NCI-H187 treated with DMSO at 0.1 percent for 48 hours (cell line): ENCODE results near the gene SPNS1.
"Not testable (repeated sequence)": the region's sequence is repeated elsewhere in the genome, so short reads cannot be mapped to it uniquely, and the experiment has no call there.

Experiments used
- DNase-seq: peaks from one replicate; lab custom pipeline; 2025; lab: John Stamatoyannopoulos, UW

SPNS1 gene

DNA sequence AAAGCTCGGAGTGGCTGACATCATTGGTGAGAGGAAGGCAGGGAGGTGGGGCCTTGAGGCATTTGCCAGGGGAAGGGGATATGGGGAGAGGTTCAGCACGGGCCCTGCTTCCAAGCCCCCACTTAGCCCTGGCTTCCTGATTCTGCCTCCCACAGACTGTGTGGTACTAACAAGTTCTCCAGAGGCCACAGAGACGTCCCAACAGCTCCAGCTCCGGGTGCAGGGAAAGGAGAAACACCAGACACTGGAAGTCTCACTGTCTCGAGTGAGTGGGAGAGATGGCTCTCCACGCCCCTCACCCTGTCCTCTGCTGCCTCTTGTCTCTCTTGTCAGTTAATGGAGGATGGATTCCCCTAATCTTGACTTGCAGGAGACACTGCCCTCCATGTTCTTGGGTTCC, 15.7 kb upstream of the SPNS1 start:
- DNase-seq, result no peak

DNA sequence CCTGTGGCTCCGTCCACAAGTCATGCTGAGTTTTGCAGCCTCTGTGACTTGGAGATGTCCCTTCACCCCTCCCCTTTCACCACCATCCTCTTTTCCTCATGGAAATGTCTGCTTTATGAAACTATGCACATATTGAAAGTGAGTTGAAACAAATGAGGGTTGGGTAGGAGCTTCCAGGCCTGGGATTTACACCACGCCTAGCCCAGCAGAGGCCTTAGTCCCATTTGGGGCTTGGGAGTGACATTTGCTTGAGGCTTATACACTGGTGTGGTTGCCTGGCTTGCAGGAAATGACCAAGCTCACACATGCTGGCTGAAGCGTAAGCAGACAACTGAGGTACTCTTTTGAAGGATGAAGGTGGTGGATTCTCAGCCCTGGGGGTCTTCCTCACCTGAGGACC, 10.5 kb upstream of the SPNS1 start:
- DNase-seq, result no peak

DNA sequence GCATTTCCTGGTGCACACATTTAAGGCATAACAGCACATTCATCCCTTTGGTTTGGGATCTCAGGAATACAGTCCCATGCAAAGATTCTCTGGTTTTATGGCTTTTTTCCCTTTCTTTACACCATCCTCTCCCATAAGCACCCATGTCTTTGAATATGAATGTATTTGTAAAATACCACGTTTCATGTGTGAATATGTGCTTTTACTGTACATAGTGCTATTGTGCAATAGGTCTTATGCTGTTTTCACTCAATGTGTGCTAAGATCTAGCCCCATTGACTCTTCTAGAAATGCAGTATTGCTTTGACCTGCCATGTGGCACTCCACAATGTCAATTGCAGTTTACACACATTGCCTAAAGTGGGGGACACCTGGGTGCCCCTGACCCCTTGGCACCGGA, 10.1 kb upstream of the SPNS1 start:
- no peak for DNase-seq

DNA sequence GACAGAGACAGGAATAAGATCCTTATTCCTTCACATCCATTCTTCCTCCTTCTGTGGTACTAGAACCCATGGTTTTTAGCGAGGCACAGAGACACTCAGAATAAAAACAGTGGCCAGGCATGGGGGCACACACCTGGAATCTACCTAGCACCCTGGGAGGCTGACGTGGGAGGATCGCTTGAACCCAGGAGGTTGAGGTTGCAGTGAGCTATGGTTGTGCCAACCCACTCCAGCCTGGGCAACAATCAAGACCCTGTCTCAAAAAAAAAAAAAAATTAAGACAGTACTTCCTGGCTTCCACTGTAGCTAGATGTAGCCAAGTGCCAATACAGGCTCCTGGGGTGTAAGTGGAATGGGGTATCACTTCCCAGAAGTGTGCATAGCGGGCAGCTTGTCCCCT, 7.4 kb upstream of the SPNS1 start:
- DNase-seq, result no peak

DNA sequence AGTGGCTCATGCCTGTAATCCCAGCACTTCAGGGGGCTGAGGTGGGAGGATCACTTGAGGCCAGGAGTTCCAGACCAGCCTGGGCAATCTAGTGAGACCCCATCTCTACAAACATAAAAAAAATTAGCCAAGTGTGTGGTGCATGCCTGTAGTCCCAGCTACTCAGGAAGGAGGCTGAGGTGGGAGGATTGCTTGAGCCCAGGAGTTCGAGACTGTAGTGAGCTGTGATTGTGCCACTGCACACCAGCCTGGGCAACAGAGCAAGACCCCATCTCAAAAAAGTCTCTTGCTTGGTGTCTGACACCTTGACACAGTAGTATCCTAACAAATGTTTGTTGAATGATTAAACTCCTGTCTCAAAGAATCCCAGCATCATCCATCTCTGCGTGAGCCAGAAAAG, 4.9 kb upstream of the SPNS1 start:
- not testable (repeated sequence) for DNase-seq

DNA sequence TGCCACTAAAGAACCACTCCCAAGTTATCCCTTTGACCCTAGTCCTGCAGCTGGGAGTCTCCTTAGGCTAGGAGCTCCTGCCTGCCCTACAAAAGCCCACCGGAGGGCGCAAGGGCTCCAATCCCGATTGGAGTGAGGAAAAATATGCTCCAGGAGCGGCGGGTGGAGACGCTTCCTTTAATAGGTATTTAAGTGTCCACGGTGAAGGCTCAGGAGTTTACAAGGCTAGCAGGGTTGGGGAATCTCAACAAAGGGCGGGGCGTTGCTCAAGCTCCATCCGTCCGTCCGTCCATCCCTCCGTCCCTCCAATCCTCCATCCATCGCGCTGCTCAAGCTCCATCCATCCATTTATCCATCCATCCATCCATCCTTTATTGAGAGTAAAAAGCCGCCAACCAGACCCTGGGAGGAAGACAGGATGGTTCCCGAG, 556 bp upstream of the SPNS1 start:
- DNase-seq, result no peak

DNA sequence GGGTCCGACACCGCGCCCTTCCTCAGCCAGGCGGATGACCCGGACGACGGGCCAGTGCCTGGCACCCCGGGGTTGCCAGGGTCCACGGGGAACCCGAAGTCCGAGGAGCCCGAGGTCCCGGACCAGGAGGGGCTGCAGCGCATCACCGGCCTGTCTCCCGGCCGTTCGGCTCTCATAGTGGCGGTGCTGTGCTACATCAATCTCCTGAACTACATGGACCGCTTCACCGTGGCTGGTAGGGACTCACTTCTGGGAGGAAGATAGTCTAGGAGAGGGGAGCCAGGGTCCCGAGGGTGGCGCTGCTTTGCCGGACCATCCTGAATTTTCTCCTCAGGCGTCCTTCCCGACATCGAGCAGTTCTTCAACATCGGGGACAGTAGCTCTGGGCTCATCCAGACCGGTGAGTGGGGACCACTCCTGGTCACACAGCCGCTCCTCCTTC, 601 bp downstream of the SPNS1 start:
- no peak for DNase-seq

DNA sequence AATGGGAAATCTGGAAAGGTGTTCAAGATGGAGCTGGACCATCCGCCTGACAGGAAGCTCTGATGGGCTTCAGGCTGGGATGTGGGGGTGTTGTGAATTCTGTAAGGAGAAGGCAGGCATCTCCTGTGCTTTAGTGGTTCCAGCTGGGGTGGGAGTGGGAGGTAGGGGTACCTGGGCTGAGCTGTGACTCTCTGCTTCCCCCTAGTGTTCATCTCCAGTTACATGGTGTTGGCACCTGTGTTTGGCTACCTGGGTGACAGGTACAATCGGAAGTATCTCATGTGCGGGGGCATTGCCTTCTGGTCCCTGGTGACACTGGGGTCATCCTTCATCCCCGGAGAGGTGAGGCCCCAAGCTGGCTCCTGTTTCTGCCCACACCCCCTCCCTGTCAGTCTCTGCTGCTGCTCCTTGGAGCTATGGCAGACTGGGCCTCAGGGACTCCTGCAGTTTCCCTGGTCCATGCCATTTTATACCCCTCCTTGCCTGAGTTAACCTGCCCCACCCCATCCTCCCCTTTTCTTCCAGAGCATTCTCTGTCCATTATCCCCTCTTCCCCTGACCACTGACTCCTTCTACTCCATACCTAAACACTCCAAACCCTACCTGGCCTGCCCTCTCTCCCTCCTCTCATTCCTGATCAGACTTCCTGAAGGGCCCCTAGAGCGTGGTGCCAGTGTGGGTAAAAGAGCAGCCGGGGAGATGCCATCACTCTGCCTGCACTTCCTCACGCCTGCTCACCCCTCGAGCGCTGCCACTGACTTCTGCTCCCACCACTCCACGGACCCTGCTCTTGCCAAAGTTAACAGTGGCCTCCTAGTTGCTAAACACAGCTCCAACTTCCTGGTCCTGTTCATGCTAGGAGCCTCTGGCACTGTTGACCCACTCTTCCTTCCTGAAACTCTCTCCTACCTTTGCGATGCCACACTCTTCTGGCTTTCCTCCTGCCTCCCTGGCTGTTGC, 3.4 kb downstream of the SPNS1 start:
- no peak for DNase-seq

DNA sequence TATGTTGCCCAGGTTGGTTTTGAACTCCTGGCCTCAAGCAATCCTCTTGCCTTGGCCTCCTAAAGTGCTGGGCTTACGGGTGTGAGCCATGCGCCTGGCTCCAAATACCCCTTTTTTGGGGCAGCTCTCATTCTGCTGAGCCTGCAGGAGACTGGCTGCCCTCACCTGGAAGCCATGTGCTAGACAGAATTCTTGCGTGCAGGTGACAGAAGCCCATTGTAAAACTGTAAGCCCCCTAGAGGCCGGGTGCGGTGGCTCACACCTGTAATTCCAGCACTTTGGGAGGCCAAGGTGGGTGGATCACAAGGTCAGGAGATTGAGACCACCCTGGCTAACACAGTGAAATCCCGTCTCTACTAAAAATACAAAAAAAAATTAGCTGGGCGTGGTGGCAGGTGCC, 5.8 kb downstream of the SPNS1 start:
- DNase-seq, result not testable (repeated sequence)

DNA sequence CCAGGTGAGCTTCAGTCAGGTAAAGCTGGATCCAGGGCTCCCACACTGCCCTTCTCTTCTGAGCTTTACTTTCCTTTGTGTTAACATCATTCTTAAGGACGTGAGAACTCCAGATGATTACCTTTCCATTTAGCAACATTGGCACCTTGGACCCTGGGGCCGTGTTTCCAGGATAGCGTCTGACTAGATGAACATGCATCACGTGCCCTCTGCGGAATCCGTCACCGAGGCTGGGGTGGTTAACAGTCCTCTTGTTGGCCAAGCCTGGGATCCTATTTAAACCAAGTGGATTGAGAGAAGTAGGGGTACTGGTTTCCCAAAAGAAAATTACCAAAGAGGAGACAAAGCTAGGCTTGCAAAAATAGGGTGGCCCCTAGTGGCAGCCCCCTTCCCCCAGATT, 6.4 kb downstream of the SPNS1 start:
- no peak for DNase-seq

DNA sequence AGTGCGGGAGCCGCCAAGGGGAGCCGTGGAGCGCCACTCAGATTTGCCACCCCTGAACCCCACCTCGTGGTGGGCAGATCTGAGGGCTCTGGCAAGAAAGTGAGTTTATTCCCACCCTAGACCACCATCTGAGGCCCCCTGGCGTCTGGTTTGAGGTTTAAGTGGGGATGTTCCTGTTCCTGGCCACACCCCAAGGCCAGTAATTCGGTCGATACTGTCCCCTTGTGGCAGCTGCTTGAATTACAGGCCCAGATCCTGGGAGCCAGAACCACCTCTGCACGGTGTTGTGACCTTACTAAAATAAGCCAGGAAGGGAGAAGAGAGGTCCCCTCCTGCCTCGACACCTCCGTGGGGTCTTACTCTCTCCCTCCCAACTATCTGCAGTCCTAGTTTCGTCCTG, 6.9 kb downstream of the SPNS1 start:
- no peak for DNase-seq

DNA sequence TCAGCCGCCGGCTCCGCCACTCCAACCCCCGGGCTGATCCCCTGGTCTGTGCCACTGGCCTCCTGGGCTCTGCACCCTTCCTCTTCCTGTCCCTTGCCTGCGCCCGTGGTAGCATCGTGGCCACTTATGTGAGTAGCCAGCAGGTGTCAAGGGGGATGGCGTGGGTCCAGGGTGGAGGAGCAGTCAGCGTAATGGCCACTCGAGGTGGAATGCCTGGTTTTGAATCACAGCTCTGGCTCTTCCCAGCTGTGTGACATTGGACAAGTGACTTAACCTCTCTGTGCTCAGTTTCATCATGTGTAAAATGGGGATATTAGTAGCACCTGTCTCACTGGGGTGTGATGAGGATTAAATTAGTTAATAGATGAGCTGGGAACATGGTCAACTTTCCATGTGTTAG, 7.8 kb downstream of the SPNS1 start:
- no peak for DNase-seq

DNA sequence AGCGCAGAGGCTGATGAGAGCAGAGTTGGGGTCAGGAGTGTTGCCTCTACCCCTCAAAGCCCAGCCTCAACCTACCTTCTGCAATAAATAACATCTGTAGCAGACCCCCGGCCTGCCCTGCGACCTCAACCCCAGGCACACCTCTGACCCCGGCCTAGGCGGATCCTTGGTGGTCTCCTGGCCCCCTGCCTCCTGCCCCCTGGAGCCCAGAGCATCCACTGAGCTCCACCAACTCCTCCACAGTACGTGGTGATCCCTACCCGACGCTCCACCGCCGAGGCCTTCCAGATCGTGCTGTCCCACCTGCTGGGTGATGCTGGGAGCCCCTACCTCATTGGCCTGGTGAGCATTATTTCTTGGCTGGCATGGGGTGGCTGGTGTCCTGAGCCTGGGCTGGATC, 8.4 kb downstream of the SPNS1 start:
- no peak for DNase-seq

DNA sequence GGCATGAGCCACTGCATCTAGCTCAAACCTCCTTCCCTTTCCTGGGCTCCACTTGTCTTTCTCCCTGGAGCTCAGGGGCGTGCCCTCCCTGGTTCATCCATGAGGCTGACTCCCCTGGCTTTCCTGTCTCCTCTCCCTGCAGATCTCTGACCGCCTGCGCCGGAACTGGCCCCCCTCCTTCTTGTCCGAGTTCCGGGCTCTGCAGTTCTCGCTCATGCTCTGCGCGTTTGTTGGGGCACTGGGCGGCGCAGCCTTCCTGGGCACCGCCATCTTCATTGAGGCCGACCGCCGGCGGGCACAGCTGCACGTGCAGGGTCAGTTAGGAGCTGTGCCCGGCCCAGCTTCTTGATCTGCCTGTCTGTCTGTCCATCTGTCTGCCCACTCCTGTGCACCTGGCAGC, 9.1 kb downstream of the SPNS1 start:
- no peak for DNase-seq

DNA sequence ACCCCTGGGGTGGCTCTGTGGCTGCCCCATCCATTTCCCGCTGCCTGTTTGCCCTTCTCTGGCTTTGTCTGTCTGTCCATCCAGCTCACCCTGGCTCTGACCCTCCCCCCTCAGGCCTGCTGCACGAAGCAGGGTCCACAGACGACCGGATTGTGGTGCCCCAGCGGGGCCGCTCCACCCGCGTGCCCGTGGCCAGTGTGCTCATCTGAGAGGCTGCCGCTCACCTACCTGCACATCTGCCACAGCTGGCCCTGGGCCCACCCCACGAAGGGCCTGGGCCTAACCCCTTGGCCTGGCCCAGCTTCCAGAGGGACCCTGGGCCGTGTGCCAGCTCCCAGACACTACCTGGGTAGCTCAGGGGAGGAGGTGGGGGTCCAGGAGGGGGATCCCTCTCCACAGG, 9.5 kb downstream of the SPNS1 start:
- DNase-seq, result no peak

DNA sequence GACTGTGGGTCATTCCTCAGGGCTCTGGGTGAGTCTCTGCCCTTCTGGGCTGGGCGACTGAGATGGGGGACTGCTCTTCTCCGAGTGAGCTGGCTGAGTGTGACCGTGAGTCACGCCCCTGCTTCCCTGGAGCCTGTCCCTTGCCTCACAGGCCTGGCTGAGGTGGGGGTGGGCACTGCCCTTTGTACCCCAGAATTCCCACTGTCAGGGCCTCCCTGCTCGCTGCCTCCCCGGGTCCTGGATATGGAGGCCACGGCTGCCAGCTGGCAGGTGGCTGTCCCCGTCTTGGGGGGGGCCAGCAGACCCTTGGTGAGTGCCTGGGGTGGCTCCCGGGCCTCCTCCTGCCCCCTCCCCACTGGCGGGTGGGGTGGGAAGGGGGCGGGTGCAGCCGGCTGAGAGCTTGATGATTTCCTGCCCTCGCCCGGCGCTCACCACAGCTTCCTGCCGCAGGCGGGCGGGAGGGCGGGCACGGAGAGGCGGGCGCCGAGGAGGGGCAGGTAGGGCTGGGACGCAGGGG, 10.1 kb downstream of the SPNS1 start, which contains the start of gene LAT:
Gene LAT, plus strand, starts transcription at position 434 of the 517 bp plus-strand sequence. CDS start 366 bp downstream, outside the sequence.
- DNase-seq, result no peak

DNA sequence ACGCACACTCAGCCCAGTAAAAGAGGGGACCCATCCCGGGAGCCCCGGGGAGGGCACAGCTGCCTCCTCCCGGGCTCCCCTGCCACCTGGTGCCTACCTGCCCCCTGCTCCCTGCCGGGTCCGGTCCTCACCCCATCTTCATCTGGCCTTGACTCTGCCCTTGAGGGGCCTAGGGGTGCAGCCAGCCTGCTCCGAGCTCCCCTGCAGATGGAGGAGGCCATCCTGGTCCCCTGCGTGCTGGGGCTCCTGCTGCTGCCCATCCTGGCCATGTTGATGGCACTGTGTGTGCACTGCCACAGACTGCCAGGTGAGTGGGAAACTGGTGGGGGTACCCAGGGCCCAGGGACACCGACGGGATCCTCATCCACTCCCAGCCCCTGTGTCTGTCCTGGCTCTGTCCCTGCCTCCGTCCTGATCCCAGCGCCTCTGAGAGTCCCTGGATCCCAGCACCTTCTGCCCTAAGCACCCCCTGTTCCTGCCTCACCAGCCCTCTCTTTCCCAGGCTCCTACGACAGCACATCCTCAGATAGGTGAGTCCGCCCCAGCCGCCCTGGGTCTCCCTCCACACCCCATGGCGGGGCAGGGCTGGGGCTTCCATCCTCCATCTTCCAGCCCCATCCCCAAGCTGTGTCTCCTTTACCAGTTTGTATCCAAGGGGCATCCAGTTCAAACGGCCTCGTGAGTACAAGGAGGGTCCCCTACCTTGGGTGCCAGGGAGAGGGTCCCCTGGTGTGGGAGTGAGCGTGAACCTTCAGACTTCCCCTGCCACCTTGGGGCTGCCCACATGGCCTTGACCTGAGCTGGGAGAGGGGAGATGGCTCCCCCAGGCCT, 10.8 kb downstream of the SPNS1 start:
- DNase-seq, result no peak

DNA sequence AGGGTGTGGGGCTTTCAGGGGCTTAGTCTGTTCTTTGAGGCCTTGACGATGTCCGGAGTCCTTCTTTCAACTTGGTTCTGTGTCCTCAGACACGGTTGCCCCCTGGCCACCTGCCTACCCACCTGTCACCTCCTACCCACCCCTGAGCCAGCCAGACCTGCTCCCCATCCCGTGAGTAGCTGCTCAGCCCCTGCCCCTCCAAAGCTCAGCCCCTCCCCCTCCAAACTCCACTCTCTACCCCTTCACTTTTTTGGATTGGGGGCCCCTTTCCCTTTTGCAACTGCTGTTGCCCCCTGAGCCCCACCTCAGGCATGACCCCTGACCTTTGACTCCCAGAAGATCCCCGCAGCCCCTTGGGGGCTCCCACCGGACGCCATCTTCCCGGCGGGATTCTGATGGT, 11.5 kb downstream of the SPNS1 start:
- no peak for DNase-seq

DNA sequence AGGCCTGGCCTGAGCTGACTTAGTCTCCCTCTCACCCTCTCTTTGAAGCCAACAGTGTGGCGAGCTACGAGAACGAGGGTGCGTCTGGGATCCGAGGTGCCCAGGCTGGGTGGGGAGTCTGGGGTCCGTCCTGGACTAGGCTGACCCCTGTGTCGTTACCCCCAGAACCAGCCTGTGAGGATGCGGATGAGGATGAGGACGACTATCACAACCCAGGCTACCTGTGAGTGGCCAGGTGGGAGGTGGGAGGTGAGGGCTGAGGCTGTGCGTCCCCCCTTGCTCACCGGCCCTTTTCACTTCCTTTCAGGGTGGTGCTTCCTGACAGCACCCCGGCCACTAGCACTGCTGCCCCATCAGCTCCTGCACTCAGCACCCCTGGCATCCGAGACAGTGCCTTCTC, 11.9 kb downstream of the SPNS1 start:
- no peak for DNase-seq

DNA sequence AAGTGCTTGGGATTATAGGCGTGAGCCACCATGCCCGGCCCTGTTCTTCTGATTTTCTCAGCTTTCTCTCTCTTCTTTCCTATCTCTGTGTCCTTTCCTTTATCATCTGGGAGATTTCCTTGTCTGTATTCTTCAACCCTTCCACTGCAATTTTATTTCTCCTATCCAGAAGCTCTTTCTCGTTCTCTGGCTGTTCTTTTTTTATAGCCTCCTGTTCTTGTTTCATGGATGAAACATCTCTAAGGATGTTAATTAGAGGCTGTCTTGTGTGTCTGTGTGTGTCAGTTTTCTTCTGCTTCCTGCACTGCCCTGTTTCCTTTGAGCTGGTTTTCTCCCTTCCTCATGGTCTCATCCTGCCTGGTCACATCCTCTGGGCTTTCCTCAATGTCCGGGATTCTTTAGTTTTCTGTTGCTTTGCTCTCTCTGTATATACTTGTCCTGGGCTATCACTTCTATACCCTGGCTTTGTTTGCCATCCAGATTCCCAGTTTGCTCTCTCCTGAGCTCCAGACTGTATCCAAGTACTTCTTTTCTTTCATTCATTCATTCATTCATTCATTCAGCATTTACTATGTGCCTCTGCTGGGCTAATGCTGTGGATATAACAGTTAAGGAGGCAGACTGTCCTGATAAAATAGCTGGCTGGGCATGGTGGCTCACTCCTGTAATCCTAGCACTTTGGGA, 12.7 kb downstream of the SPNS1 start:
- DNase-seq, result no peak

DNA sequence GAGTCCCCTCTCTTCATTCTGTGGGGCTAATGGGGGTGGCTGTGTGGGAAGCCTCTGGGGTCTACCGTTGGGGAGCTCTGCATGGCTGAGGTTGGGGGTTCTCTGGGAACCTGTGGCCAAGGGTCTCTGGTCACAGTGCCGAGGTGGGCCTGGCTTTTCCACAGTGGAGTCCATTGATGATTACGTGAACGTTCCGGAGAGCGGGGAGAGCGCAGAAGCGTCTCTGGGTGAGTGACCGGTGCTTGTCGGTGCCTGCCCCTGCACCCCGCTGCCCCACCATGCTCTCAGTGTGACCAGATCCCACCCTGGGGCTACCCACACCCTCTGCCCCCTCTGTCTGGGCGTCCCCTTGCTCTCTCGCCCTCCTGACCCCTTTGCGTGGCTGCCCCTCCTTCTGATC, 14.8 kb downstream of the SPNS1 start:
- no peak for DNase-seq

DNA sequence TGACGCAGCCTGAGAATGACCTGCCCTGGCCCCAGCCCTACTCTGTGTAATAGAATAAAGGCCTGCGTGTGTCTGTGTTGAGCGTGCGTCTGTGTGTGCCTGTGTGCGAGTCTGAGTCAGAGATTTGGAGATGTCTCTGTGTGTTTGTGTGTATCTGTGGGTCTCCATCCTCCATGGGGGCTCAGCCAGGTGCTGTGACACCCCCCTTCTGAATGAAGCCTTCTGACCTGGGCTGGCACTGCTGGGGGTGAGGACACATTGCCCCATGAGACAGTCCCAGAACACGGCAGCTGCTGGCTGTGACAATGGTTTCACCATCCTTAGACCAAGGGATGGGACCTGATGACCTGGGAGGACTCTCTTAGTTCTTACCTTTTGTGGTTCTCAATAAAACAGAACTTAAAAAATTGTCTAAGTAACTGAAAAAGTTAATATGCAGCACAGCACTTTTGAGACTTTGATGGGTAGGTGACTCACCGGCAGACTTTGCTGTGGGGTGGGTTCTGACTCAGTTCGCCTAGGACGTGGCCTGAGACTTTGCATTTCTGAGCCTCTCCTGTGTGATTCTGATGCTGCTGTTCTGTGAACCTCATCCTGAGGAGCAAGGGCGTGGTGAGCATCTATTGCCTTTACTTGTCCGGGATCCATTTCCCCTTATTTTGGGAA, 15.9 kb downstream of the SPNS1 start:
- no peak for DNase-seq
